Measurements from ENCODE around the gene POLR2B.

The POLR2B gene

DNA sequence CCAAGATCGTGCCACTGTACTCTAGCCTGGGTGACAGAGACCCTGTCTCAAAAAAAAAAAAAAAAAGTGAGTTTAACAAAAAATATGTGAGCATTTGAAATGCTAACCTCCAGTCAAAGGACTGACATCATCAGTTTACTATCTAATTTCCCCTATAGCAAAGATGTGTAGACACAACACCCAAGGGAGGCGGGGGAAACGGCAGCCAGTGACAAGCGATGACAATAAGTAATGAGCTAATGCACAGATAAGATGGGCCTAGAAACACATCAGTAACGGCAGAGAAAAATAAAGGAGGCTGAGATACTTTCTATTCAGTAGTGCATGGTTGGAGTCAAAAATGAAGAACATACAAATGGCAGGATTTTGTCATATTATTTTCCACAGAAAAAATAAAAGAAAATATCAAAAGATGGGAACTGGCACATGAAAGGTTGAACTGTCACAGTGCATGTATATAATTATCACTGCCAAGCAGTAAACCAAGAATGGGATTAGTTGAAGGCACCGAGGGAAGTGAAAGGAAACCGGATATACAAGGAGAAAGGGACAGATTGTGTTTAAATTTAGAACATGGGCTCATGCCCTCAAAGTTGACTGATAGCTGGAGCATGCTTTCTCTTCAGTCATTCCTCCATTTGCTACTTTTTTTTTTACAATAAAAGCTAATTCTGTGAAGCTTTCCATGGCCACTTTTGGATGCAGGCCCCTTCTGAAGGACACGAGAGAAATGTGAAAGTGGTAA lies 89.7 kb downstream of the POLR2B start:
- TF ChIP-seq, protein P1, sequence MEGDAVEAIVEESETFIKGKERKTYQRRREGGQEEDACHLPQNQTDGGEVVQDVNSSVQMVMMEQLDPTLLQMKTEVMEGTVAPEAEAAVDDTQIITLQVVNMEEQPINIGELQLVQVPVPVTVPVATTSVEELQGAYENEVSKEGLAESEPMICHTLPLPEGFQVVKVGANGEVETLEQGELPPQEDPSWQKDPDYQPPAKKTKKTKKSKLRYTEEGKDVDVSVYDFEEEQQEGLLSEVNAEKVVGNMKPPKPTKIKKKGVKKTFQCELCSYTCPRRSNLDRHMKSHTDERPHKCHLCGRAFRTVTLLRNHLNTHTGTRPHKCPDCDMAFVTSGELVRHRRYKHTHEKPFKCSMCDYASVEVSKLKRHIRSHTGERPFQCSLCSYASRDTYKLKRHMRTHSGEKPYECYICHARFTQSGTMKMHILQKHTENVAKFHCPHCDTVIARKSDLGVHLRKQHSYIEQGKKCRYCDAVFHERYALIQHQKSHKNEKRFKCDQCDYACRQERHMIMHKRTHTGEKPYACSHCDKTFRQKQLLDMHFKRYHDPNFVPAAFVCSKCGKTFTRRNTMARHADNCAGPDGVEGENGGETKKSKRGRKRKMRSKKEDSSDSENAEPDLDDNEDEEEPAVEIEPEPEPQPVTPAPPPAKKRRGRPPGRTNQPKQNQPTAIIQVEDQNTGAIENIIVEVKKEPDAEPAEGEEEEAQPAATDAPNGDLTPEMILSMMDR (IDR thresholded peaks at IDR 0.05) = no peak

GRCh38 chr4:57070461-57070860 lies 91.8 kb downstream of the POLR2B start:
- TF ChIP-seq, protein P1 (IDR thresholded peaks at IDR 0.05) = no peak

DNA sequence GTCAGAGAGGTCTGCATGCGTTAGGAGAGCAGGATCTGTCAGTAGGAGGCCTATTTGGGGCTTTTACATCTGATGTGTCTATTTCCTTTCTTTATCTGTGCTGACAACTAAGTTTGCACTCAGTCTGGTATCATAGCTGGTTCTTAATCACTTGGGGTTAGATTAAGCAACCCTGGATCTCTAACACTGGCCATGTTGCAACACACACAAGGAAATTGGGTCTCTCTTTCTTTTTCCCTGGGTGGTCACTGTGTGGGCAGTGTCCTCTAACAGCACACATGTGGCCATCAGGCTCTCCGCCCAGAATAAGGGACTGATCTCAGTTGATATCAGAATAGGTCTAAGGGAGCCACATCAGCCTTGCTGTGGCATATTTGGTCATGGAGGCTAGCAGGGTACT lies 92.6 kb downstream of the POLR2B start:
- TF ChIP-seq, protein P1 (IDR thresholded peaks at IDR 0.05) = no peak

- TF ChIP-seq, protein P1 (IDR thresholded peaks at IDR 0.05) = no peak
Observed at GRCh38 chr4:57073559-57073958, 94.9 kb downstream of the POLR2B start.

DNA sequence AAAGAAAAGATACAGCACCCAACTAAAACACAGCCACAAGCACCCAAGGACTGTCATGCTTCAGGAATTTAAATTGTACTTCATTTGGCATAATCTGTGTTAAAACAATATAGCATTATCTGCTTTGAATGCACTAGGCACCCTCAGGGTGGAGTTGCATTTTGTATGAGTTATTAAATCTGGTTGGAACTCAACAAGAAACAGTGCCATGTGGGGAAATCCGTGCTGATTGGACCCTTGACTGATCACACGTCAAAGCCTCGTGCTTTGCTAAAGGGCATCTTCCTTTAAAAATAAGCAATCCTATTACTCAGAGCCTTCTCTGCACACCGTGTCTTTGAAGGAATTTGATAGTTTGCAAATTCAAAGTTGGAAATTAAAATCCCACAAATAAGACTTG lies 96.0 kb downstream of the POLR2B start:
- TF ChIP-seq, protein P1 (IDR thresholded peaks at IDR 0.05) = no peak

DNA sequence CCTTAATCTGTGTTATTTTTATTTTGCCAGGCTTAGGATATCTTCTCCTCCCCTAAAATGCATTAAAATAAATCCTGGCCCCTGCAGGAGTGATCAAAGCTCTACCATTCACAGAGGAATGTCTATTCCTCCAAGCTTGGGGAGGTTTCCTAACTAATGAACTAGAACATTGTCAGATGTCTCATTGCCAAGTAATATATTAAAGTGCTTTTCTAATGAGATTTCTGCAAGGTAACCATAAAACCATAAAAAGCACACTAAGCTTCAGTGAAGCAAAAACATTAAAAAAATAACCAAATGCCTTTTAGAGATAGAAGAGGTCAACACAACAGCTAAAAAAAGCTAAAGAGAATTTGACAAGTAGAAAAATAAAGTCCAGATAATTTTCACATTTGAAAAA lies 96.7 kb downstream of the POLR2B start:
- TF ChIP-seq, protein P1 (IDR thresholded peaks at IDR 0.05) = no peak

GRCh38 chr4:57076646-57077045 lies 98.0 kb downstream of the POLR2B start:
- TF ChIP-seq, protein P1 (IDR thresholded peaks at IDR 0.05) = no peak

Measured in LNCAP (cell line).